Nephron (organoid): ENCODE data around the gene PDZK1IP1.

ENCODE experiments used
- H3K27ac Mint-ChIP-seq, 3 experiments: 2 replicates each; pipeline ENCODE4 v1.8.0; 2020; ENCODE audit warnings: mixed read lengths in 3 of 3, mild to moderate bottlenecking in 2 of 3, moderate library complexity in 1 of 3
- H3K27me3 Mint-ChIP-seq: 2 replicates; pipeline ENCODE4 v1.8.0; 2021; ENCODE audit warnings: low read depth, mild to moderate bottlenecking, moderate library complexity, mixed read lengths
- H3K36me3 Mint-ChIP-seq: 2 replicates; pipeline ENCODE4 v1.8.0; 2020; ENCODE audit warnings: low read depth, mixed read lengths
- H3K4me1 Mint-ChIP-seq: 2 replicates; pipeline ENCODE4 v1.8.0; 2020; ENCODE audit warnings: mixed read lengths
- H3K4me3 Mint-ChIP-seq, 3 experiments: 2 replicates each; pipeline ENCODE4 v1.8.0; 2020; ENCODE audit warnings: mild to moderate bottlenecking in 3 of 3, mixed read lengths in 3 of 3, moderate library complexity in 2 of 3
- H3K9me3 Mint-ChIP-seq: 2 replicates; pipeline ENCODE4 v1.8.0; 2020; ENCODE audit warnings: mixed read lengths
- TF ChIP-seq, protein P1 (sequence below), 3 experiments: fragments of 200-600 bp; sonication (generic); IDR thresholded peaks; one replicate each; pipeline ENCODE4 v1.5.0; 2021; ENCODE audit warnings: antibody characterized with exemption in 3 of 3; ENCODE audit not compliant: unreplicated experiment in 3 of 3

PDZK1IP1 gene

DNA sequence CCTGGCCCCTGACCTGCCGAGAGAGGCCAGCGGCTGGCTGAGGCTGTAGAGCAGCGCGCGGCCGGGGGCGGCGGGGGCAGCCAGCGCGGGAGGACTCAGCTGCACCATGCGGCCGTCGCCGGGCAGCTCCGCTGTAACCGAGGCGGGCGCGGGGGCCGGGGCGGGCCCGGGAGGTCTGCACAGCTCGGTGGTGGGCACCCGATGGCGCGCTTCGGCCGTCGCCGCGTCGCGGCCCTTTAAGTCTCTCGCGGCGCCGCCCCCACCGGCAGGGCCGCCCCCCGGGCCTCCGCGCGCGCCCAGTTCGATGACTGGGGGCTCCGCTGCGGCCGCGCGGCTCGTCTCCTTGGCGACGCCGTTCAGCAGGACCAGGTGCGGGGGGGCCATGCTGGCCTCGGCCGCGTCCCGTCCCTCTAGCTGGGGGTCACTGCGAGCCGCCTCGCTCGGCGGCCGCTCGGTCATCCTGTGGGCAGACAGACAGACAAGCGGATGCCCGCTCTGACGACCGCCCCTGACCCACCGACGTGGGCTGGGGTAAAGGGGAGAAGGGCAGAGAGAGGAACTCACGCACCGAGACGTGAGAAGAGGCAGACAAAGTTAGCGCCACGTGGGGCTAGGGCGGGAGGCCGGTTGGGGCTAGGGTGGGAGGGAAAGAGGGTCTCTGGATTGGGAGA, 35.7 kb upstream of the PDZK1IP1 start:
- Mint-ChIP-seq H3K36me3 (no peaks in the 10 kb centered on the region), H3K27ac (no peak overlapping the region), H3K4me3 (peak overlapping the region; percentile 70 to 80 (median 71)), H3K4me1 (peaks cover 18% of the 10 kb centered on the region), H3K27me3 (peaks cover 50% of the 10 kb centered on the region), H3K9me3 (no peaks in the 10 kb centered on the region)
- TF ChIP-seq, protein P1, sequence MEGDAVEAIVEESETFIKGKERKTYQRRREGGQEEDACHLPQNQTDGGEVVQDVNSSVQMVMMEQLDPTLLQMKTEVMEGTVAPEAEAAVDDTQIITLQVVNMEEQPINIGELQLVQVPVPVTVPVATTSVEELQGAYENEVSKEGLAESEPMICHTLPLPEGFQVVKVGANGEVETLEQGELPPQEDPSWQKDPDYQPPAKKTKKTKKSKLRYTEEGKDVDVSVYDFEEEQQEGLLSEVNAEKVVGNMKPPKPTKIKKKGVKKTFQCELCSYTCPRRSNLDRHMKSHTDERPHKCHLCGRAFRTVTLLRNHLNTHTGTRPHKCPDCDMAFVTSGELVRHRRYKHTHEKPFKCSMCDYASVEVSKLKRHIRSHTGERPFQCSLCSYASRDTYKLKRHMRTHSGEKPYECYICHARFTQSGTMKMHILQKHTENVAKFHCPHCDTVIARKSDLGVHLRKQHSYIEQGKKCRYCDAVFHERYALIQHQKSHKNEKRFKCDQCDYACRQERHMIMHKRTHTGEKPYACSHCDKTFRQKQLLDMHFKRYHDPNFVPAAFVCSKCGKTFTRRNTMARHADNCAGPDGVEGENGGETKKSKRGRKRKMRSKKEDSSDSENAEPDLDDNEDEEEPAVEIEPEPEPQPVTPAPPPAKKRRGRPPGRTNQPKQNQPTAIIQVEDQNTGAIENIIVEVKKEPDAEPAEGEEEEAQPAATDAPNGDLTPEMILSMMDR (IDR thresholded peaks at IDR 0.05; ENCODE audit: unreplicated experiment in 3 of 3): no peak

DNA sequence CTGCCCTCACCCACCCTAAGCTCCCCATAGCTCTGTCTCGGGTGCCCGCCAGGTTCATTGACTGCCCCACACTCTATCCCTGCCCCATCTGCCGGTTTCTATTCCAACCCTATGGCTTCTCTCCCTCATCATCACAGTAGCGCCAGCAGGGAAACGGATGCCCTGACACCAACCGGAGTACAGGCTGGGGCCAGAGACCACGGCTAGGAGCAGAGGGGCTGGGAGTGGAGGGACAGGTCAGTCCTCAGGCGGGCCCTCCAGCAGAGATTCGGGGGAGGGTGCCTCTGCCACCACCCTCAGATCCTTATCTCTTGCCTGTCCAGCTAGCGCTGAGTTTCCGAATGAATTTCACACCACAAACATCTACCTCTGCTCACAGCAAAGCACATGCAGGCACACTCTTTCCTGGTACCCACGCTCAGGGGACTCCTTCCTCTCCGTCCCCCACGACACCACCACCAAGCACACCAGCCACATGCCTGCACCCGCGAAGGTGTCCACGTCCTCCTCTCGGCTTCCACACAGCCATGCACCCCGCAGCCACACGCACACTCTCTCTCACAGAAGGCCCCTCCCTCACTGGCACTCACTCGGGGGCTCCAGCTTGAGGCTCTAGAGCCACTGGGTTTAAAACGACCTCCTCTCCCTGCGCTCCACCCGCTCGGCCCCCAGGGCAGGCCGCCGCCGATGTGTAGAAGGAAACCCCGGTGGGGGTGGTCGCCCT, 35.0 kb upstream of the PDZK1IP1 start:
- TF ChIP-seq, protein P1 (IDR thresholded peaks at IDR 0.05; ENCODE audit: unreplicated experiment in 3 of 3): no peak
- Mint-ChIP-seq H3K36me3 (no peaks in the 10 kb centered on the region), H3K9me3 (no peaks in the 10 kb centered on the region), H3K4me1 (peaks cover 15% of the 10 kb centered on the region), H3K27ac (no peak overlapping the region), H3K27me3 (peaks cover 48% of the 10 kb centered on the region), H3K4me3 (no peak overlapping the region)

DNA sequence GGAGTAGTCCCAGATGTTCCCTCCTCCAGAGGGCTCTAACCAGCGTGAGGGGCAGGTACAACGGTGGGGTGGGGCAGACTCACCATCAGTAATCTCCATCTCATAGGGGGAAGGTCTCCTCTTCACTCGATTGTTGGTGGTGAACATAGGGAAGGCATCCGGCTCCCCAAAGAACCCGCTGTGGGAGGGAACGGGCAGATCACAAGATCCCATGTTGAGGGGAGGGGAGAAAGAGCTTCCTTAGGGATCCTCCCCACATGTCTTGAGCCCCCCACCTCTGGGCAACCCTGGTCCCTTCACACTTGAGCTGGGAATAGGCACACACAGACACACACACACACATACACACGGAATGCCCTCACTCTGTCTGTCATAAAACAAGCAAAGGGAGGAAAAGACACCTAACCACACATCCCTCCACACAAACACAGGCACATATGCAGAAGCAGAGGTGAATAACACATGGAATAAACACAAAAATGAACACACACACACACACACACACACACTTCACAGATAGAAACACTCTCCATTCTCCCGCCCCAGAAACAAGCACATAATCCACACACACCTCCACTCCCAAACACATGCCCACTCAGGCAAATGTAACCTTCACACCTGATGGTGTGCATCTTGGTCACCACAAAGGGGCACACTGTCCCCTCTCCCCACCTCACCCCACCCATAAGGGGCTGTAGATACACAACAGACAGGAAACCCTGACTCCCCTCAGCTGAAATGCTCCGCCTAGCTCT, 34.3 kb upstream of the PDZK1IP1 start:
- Mint-ChIP-seq H3K4me3 (no peak overlapping the region), H3K9me3 (no peaks in the 10 kb centered on the region), H3K27me3 (peaks cover 45% of the 10 kb centered on the region), H3K27ac (no peak overlapping the region), H3K36me3 (no peaks in the 10 kb centered on the region), H3K4me1 (peaks cover 12% of the 10 kb centered on the region)
- TF ChIP-seq, protein P1 (IDR thresholded peaks at IDR 0.05; ENCODE audit: unreplicated experiment in 3 of 3): no peak

DNA sequence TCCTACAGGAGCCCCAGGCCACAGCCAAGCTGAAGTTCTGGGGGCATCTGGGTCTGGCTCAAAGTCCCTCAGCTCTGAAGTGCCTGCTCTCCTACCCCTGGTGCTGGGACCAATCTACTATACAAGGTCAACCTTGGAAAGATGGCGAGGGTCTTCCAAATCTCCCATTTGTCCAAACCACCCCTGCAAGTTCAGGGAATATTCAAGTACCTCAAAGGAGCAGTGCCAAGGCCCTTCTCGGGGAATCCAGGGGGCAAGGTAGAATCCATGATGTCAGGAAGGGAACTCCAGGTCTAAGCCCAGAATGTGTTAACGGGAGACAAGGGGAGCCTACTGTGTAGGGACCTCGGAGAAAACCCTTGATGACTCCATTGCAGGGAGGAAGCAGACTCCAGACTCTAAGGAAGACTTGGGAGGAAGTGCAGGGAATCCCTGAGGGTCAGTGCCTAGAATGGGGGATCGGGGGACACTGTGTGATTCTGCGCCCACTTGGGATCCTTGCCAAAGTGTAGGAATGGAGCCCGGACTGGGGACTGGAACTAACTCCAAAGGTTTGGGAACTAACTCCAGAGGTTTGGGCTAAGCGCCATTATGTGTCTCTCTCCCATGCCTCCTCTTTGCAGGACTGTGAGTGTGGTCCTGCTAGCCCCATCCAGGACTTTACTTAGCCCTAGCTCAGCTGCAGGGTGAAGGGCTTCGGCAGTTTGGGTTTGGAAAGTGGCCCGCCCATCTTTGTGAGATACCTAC, 33.5 kb upstream of the PDZK1IP1 start:
- peaks cover 45% of the 10 kb centered on the region for H3K27me3 Mint-ChIP-seq
- H3K4me1 Mint-ChIP-seq: peaks cover 12% of the 10 kb centered on the region
- TF ChIP-seq, protein P1 (IDR thresholded peaks at IDR 0.05; ENCODE audit: unreplicated experiment in 3 of 3): no peak
- H3K4me3 Mint-ChIP-seq: no peak overlapping the region
- H3K27ac Mint-ChIP-seq: no peak overlapping the region
- no peaks in the 10 kb centered on the region for H3K9me3 Mint-ChIP-seq
- no peaks in the 10 kb centered on the region for H3K36me3 Mint-ChIP-seq

DNA sequence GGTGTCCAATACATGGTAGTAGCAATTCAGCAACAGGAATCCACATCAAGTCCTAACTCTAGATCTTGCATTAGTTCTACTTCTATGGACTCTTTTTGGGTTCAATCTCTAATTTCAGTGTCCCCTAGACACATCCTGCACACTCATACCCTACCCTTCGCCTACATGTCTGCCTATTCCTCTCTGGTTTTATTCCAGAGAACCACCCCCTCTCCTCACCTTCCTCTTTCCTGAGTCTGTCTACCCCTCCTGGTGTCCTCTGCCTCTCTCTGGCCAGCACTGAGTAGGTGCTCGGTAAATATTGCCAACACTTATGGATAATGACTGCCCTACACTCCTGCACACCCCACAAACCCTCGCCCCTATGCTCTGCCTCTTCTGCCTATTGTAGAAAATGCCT, 32.6 kb upstream of the PDZK1IP1 start:
- H3K4me1 Mint-ChIP-seq: peaks cover 7% of the 10 kb centered on the region
- H3K27ac Mint-ChIP-seq: no peak overlapping the region
- no peak overlapping the region for H3K4me3 Mint-ChIP-seq
- H3K27me3 Mint-ChIP-seq: peaks cover 45% of the 10 kb centered on the region
- no peaks in the 10 kb centered on the region for H3K36me3 Mint-ChIP-seq
- no peaks in the 10 kb centered on the region for H3K9me3 Mint-ChIP-seq
- TF ChIP-seq, protein P1 (IDR thresholded peaks at IDR 0.05; ENCODE audit: unreplicated experiment in 3 of 3): no peak
